HG03378 (cell line): Measurements from ENCODE around the gene ANKRD35.

ENCODE experiments used
- ATAC-seq: cut with Tn5 transposase; IDR thresholded peaks from one replicate; pipeline ENCODE4 v1.9.1; 2021; ENCODE audit warnings: mild to moderate bottlenecking, moderate library complexity; ENCODE audit not compliant: unreplicated experiment

The ANKRD35 gene

DNA sequence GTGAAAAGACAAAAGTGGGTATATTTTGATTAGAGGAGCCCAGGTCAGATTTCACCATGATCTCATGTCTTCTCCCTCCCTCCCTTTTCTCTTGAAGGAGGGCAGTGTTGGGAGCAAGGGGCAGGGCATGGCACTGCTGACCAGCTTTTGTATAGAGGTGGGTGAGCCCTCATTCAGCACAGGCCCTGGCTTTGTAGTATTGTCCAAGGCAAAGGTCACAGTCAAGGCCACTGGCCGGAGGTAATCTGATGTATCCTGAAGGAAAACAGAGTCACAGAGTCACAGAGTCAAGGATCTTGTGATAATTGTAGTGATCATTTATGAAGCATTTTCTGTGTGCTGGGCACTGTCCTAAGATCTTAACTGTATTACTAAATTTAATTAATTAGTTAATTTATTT is 12.3 kb upstream of the ANKRD35 start:
- no peak for ATAC-seq

DNA sequence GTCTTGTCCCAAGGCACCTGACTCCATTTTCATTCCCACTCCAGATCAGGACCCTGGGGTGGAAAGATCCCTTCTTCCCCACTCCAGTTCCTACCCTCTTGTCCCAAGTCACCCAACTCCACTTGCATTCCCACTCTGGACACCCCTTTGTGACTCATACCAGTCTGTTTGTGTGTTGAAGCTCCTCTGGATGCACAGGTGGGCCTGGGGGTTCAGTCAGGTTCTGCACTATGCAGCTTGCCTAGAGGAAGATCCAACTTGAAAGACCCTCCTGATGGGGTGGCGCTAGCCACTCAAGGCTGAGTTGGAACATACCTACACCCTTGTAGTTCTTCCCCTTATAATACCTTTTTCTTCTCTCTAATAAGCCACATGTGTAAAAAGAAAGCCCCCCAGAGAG is 9.8 kb upstream of the ANKRD35 start:
- no peak for ATAC-seq

DNA sequence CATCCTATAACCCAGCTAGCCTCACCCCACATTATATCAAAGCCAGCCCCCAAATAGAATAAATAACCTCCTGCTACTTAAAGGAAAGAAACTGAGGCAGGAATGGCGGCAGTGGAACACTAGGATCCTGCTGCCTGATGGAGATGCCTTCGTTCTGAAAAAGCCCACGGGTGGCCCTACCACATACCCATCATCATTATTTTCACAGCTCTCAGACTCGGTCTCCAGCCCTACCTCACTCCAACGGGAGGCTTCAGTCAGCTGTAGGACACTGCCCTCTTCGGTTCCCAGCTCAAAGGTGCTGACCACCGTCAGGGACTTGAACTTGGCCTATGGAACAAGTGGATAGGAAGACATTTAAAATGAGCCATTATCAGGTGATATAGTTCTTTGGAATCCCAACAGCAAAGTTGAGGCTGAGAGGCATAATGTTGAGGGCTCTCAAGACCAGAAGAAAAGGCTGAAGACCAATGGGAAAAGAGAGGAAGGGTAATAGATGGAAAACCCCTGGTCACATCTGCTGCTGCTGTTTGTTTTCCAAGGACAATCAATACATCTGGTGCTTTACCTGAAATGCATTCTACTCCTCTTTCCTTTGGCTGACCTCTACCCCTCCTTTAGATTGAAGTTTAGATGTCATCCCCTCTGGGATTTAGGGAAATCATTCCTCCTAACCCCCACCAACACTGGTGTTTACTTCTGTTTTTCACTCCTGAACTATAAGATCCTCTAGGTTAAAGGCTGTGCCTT is 7.8 kb upstream of the ANKRD35 start:
- no peak for ATAC-seq

DNA sequence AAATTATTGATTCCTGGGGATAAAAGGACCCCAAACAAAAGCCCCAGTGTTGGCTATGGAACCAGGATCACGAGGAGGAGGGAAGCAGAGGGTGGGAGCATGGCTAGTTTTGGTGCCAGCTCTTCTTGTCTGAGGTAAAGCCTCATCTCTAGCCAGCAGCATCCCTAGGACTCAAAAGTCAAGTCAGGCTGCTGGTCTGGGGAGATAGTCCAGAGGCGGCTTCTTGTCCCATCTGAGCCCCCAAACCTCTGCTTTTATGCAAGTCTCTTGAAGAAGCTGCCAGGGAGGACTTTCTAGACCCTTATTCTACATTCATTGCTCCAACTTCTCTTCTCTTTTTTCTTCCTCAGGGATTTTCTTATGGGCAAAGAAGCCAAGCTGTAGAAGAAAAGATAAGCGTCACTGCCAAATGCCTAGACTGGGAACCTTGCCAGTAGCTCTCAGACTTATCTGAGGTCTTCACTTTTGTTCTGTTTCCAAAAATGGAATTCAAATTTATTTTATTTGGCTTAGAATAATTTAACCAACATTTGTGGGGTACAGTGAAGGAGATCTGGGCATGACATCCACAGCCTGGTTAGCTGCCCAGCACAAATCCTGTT is 6.9 kb upstream of the ANKRD35 start:
- no peak for ATAC-seq

DNA sequence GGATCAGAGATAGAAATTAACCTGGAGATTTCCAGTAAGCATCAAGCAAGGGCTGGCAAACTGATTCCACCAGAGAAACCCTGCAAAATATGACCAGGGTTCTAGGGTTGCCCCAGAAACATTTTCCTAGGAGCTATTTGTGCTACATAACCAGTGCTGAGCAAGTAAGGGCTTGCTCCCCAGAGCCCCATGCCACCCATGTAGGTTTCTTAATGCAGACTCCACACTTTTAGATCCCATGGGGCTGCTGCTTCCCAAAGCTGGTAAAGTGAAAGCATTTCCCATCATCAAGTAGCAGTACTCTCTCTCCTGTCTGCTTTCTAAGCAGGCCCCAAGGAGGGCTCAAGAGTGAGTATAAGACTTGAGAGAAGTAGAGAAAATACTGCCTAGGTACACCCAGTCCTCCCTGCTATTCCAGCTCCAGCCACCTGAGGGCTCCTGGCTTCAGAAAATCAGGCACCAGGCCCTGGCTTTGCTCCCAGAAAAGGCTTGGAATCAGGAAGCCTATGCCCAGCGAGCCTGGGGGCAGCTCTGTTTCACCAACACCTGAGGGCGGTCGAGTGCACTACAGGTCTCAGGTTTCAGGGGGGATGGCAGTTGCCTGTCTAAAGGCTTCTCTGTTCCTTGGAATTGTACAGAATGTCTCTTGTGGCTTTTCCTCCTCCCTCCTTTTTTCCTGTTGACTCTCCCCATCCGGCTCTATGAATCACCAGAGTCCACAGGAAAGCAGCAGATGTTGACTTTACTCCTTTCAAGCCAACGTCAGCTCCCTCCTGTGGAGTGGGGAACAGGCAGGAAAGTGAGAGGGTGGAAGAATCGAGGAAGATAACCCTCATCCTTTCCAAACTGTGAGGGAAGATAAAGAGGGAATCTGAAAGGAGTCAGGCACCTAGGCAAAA is 6.2 kb upstream of the ANKRD35 start:
- ATAC-seq = no peak

DNA sequence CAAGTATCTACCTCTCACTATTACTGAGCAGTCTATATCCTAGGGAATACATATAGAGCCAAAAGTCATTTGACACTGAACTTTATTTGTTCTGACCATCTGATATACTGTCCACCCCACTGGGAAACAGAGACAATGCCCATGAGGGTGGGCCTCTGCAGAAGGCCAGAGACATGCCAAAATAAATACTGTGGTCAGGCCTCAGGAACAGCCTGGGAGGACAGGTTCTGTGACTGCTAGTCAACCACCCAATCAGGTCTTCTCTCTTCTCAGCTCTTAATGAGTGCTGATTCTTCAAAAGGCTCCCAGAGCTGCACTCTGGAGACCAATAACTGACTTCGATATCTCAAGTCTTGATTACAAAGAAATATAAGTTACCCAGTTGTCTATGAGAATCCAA is 5.5 kb upstream of the ANKRD35 start:
- no peak for ATAC-seq

DNA sequence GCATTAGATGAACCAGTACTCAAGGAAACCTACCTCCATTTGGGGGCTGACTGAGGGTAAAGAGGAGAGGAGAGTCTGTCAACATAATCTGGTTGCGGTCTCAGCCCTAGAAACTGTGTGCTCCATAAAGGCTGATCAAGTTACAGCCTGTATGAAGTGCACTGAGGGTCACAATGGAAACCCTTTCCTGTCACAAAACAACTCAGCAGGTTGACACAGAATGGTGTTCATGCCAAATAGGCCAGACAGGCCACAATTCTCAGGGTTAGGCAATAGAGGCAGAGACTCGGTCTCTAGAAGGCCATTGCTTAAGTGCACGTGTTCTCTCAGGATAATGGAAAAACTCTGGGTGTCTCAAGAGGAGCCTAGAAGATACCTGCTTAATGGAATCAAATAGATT is 4.1 kb upstream of the ANKRD35 start:
- no peak for ATAC-seq

DNA sequence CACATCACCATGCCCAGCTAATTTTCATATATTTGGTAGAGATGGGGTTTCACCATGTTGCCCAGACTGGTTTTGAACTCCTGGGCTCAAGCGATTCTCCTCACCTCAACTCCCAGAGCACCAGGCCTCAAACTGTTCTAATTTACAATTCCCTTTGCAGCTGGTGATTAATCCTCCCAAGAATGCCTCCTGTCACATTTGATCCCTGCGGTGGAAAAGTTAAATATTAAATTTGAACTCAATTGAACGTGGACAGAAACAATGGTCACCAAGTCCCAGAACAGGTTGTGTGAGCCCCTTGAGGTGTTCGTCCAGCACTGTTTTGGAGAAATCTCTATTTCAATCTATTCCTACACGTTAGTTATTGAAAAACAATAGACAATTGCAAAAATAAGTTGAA is 2.0 kb upstream of the ANKRD35 start:
- no peak for ATAC-seq

DNA sequence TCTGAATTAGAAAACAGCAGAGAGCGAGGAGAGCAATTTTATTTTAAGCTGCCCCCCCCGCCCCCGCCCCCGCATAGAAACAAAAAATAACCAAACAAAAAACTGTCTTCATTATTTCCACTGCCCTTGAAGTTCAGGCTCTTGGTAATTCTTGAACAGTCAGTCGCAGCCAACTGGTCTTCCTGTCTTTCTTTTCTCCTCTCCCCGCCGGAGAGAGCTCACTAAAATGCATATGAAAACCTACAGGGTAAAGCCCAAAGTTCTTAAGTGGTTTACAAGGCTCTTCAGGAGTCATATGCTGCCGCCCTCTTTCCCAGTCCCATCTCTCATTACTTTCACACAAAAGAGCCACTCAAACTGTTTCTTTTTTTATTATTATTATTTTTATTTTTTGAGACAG is 1.1 kb upstream of the ANKRD35 start:
- ATAC-seq = no peak

DNA sequence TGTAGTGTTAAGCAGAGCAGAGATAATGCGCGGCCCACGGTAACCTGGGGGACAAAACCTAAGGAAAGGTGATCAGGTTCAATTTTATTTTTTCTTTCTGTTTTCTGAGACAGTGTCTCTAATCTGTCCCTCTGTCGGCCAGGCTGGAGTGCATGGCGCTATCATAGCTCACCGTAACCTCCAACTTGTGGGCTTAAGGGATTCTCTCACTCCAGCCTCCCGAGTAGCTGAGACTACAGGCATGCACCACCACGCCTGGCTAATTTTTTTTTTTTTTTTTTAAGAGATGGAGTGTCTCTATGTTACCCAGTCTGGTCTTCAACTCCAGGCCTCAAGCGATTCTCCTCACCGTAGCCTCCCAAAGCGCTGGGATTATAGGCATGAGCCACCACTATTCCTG is 724 bp upstream of the ANKRD35 start:
- ATAC-seq = no peak

DNA sequence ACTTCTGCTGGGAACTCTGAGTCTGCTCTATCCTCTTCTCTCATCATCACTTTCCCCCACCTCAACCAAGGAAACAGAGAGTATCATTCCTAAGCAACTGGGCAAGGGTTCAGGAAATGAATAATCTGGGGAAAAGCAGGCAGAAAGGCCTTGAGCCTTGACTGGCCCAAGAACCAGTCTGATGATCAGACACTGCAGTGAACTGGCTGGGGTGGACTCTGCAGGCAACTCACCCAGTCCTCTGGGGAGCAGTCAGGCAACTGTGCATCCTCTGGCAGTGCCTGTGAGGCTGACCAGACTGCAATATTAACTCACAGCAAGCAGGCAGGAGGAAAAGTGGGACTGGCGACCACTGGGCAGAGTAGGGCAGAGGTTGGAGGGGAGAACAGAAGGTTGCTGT is 991 bp downstream of the ANKRD35 start:
- ATAC-seq = no peak

DNA sequence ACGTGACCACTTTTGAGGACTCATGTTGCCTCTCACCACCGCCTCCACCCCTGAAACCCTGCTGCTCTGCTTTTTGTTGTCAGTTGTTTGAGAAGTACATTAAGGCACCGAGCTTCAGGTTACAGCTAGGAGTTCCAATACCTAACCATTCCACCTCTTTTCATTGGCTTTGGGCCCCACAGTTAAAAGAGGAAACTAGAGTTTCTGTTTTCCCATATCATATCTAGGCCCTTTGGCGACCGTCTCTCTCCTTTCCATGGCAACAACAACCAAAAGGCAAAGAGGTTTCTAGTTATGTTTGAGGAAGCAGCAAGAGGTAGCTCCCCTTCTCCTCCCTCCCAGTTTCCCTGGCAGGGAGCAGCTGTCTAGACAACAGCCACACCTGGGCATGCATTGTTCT is 5.9 kb downstream of the ANKRD35 start:
- no peak for ATAC-seq

DNA sequence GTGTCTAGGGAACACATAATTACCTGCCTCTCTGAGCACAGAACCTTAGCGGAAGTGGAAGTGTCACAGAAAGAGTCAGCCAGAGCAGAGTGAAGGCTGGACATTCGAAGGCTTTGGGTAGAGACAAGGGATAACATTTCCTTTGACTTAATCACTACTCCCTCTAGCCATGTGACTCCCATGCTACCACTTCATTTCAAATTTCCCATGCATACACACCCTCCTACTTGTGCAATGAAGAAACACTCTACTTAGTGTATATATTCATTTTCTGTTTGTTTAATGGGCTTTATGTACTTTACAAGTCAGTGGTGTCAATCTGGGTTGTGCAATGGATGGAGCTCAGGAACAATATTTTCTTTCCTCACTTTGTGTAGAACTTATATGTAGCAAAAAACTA is 6.9 kb downstream of the ANKRD35 start:
- no peak for ATAC-seq

DNA sequence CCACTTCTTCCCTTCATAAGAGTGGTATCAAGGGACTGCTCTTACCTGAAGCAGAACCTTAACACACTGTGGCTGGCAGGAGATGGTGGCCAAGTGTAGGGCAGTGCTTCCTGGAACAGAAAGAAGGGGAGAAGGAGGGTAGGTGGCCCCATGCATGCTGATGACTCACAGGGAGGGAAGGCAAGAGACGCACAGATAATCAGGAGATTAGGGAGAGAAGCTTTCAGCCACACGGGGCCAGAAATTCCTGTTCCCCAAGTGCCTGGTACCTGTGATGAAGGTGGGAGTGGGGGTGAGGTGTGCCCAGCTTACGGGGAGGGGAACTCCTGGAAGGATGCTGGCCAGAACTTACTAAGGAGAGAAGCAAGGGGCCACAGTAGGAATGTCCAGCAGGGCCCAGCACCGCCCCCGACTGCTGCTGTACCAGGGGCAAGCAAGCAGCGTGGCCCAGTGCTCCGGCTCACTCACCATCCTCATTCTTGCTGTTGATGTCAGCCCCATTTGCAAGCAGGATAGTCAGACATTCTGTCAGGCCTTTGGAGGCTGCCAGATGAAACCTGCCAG is 7.7 kb downstream of the ANKRD35 start:
- no peak for ATAC-seq

DNA sequence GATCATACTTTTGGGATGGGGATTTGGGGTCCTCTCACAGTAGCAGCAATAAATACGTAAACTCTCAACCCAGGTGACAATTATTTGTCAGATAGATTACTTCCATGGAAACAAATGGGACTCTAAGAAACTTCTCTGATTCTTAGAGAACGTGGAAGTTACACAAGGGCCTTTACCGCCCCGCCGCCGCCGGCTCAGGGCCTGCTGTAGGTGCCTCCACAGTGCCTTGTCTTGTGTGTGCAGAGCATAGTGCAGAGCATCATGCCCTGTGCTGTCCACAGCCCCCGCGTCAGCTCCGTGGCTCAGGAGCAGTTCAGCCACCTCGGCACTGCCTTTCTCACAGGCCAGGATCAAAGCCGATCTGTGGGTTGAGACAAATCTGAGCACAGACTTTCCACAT is 11.0 kb downstream of the ANKRD35 start:
- ATAC-seq = no peak

DNA sequence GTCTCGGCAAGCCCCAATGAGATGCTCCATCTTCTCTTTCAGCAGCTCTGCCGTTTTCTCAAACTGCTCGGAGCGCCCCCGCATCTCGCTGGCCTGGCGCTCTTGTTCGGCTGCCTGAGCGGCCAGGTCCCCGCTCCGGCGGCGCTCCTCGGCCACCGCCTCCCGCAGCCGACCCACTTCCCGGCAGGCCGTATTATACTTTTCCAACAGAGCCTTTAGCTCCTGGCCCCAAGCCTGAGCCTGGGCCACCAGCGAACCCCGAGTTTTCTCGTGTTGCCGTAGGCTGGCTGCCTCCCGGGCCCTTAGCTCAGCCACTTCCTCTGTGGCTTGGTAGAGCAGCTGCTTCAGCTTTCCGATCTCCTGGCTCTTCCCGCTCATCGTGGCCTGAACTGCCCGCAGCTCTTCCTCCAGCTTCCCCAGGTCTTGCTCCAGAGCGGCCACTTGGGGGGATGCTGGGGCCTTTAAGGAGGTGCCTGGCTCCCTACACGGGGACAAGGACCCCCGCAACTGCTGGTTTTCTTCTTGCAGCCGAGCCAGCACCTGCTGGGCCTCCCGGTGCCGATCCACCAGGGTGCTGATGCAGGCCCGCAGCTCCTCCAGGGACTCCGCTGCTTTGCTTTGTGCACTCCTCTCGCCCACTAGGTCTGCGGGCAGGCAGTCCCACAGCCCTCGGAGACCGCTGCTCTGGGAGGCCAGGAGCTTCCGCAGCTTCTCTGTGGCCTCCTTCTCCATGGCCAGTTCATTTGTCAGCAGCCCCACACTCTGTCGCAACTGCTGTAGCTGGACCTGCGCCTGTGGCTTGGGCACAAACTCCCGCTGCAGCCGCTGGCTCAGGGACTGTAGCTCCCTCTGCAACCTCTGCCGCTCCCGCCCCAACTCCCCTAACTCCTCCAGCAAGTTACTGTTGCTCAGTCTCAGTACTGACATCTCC is 13.4 kb downstream of the ANKRD35 start:
- no peak for ATAC-seq

DNA sequence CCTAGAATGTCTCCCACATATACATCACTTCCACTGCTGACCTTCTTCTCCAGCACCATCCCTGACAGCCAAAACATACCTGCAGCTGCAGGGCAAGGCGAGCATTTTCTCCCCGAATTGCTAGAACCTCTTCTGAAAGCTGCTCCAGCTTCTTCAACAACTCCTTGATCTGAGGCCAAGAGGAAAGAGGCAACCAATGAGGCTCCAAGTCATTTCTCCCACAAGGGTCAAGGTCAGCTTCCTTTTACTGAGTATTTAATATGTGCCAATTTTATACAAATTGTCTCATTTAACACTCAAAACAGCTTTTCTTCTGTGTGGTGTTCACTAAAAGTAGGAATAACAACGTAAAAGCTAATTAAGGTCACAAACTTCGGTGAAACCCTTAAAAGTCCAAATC is 17.4 kb downstream of the ANKRD35 start:
- no peak for ATAC-seq

DNA sequence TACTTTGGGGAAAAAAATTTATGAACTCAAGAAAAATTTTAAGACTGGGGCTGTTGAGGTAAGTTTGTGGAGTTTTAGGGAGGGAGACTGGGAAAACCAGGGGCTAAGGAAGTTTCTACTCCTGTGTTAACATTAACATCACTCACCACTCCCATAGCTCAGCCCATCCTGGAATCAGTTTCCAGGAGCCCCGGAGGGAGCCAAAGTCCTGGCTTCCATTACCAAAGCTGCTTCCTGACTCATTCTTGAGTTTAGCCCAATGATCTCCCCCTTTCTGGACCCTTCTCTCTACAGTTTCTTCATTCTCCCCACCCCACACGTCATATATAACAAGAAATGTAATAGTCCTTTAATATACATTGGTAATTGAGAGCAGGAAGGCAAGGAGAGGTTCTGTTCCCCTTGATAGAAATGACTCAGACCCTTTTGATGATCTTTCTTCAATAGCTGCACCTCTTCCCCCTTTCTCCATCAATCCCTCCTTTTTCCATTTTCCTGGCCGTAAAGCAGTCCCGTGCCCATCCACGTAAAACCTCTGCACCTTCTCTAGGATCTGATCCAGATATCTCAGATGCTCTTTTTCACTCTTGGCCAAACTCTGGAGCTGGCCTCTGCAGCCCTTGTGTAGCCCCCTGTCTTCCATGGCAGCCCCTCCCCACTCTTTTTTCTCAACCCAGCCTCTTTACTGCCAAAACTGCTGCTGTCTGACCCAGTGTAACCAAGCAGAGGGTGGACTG is 22.2 kb downstream of the ANKRD35 start:
- no peak for ATAC-seq

DNA sequence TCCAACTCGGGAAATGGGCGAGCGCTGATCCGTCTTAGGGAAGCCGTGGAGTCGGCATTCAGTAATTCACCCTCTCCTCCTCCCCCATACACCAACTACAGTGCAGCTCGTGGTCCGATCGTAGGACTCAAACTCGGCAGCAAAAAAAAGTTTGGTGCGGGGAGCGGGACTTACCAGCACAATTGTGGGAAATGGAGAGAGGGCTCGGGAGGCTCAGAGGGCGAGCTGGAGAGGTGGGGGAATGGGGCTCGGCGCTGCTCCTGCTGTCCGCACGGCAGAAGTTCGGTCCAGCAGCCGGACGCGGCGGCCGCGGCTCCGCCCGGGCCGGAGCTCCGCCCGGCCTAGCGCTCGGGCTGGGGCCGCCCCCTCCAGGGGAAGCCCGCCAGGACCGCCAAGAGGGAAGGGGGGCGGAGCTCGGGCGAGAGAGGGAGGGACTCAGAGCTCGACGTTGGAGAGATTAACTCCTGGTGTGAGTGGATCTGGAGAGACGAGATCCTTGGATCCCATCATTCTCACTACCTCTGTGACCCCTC is 26.1 kb downstream of the ANKRD35 start:
- ATAC-seq = peak; percentile 60
